ENCODE measurements around the gene NOSTRIN.

Gene NOSTRIN

DNA sequence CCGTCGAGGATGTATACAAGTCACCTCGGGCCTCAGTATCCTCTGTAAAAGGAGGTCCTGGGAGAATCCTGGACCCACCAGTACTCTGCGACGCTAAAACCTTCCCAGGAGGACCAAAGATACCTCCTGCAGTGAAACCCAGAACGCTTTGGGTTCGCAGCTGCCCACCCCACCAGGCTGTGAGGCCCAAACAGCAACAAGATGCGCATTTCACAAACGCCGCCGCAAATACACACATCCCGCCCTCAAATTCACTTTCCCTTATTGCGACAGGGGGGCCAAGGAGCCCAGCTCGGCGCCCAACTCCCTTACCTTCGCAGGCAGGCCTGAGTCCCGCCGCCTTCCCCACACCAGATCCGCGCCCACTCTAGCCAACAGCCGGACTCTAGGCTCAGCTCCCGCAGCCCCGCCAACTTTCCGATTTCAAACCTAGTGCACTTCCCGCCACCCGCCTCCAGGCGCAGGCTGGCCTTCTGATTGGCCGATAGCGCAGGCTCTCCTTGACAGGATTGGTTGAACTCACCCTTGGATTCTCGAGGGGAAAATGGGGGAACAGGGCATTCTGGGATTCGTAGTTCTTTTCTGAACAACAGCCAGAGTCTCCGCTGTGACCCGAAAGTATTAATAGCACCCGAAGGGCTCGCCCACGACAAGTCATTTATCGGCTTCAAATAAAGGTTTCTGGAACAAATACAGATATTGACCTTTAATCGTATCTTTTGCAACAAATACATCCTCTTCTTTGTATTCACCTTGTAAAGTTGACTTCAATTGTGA is 87.8 kb downstream of the NOSTRIN start, which contains the start of gene SPC25:
TSS of gene SPC25 (minus strand) at position 425 of the 777 bp plus-strand sequence. CDS start 911 bp downstream, outside the sequence.
- peak; percentile 78 for DNase-seq

DNA sequence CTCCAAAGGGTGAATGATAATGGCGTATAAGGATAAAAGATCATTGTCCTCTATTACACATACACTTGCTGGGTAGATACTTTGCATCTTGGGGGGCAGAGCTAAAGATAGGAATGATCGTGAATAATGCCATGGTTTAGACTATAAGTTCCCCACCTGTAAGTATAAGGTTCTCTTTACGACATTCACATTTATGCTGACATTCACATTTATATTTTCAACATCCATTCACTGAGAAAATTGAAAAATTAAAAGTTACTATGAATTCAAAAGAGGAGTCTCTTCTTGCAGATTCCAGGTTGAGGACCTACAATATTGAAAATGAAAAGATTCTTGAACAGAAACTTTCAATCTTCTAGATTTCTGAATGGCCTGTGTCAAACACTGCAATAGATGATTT is 89.9 kb downstream of the NOSTRIN start:
- no peak for DNase-seq

DNA sequence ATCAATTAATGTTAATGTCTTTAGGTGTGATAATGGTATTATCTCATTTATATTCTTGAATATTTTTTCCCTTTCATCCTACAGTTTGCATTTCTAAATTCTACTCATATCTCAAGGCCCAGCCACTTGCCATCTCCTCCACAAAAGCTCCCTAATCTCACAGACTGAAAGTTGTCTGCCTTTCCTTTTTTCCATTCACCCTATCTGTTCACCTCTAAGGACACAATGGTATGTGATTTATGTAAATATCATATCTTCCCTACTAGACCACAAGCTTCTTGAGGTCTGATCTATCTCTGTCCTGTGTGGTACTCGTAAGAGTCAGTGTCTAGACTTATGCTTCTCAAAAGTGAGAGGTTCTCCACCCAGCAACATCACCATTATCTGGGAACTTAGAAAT is 91.7 kb downstream of the NOSTRIN start:
- no peak for DNase-seq

DNA sequence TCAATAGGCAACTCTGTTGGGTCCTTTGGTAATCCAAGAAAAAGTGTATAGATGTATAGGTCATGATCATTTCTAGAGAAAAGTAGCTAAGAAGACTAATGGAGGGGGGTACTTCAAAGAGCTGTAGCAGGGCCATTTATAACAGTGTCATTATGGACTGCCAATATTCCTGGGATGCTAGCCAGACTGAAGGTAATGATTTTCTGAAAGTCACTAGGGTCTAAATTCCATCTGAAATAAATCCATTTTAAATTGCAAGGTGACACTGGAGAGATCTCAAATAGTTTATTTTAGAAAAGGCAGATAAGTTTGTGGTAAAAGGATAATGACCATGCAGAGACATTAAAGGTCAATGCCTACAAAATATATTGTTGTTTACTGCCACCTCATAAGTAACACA is 92.3 kb downstream of the NOSTRIN start:
- DNase-seq: no peak

DNA sequence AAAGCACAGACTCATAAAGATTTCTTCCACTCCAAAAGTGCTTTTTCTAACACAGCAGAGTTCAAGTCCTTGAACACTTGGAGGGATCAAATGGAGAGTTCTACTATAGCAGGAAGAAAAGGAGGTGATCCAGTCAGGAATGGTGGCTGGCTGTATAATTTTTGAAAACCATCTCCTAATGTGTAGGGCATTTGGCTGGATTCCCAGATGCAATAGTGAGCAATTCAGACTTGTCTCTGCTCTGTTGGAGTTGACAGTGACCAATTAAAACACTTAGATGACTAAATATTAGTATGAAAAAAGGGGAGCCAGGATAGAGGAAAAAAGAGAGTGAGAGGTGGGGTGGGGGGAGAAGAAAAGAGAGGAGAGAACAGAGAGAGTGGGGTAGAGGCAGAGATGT is 93.3 kb downstream of the NOSTRIN start:
- DNase-seq: no peak

DNA sequence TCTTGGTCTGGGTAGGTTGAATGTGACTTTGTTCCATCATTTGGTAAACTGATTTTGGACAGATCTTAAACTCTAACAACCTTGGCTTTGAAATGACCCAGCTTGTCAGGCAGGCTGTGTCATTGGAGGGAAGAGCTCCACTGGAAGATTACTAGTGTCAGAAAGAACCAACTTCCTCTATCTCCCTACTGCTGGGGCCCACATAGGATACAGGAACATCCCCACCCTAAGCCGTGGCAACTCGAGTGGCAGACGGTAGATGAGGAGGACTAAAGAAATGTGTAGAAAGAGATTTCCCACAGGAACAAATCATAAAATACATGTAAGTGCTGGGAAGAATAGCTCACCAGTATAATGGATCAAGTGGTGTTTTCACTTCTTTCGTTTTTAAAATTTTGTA is 94.3 kb downstream of the NOSTRIN start:
- no peak for DNase-seq

DNA sequence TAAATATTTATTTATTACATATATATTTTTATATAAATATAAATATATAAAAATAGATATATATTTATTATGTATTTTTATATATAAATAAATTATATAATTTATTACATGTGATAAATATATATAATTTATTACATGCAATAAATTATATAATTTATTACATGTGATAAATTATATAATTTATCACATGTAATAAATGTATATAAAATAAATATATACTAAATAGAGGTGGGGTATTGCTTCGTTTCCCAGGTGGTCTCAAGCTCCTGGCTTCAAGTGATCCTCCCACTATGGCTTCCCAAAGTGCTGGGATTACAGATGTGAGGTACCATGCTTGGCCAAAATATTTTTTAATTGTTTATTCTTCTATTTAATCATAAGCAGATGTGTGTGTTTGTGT is 95.0 kb downstream of the NOSTRIN start:
- no peak for DNase-seq

DNA sequence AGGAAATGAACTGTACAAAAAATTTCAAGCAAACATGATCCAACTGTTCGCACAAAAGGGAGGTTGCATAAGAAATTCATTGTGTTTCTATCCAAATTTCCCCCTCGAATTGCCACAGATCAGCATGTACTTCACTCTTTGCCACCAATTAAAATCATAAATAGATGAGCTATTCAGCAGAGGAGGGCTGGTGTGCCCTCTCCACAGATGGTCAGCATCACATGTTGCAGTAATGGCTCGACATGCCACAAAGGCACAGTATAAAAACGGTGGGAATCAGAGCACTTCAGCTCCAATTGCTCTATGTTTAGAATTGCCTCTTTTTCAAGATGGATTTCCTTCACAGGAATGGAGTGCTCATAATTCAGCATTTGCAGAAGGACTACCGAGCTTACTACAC is 98.6 kb downstream of the NOSTRIN start, which contains the start of gene G6PC2:
TSS of gene G6PC2 (plus strand) at position 289 of the 400 bp plus-strand sequence. CDS start at position 330, 41 bp downstream.
- DNase-seq: no peak

DNA sequence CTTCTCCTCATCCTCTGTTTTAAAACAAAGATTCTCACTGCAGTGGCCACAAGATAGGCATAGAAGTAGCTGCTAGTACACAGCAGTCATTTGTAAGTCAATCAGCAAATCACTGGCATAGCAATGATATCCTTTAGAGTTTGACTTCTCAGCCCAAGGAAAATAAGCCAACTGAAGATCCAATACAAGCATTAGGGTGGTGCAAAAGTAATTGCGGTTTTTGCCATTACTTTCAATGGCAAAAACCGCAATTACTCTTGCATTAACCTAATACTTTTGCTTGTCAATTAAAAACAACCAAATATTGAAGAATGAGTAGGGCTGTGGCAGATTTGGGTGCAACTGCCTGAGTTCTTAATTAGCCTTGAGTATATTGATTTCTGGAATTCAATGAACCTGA is 101.5 kb downstream of the NOSTRIN start:
- no peak for DNase-seq

DNA sequence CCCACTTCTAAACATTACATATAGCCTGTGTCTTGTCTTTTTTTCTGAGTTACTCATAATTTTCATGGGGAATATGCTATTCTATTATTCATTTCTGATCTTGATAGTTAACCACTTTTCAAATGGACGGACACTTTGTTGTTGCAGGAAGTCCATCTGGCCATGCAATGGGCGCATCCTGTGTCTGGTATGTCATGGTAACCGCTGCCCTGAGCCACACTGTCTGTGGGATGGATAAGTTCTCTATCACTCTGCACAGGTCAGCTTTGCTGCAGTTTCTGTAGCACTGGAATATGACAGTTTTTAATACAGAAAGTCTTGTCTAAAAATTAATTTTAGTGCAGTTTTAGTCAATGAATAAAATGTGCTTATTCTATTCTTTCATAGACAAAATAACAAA is 101.9 kb downstream of the NOSTRIN start:
- no peak for DNase-seq

DNA sequence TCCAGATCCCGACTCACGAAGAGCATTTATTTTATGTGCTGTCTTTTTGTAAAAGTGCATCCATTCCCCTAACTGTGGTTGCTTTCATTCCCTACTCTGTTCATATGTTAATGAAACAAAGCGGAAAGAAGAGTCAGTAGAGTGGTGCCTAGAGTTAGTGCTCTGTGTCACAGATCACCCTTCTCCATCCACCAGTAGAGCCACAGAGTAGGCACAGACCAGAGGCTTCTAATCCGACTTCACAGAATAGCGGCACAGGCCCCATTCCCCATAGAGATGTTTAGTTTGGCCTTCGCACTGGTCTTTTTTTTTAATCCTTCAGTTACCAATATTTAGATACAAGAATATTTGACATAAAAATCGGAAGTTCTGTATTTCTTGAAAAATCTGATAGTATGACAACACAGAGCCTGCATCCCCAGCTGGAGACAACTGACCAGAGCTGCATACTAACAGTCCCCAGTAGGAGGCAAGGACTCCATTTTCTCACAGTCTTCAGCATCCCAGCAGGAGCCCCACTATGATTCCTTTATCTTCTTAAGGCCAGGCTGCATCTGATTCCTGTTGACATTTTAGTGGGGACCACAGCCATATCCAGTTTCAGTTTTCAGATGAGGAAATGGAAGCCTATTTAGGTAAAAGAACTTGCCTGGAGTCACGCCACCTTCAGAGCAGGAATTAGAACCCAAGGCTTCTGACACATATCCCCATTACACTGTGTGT is 105.7 kb downstream of the NOSTRIN start:
- no peak for DNase-seq

DNA sequence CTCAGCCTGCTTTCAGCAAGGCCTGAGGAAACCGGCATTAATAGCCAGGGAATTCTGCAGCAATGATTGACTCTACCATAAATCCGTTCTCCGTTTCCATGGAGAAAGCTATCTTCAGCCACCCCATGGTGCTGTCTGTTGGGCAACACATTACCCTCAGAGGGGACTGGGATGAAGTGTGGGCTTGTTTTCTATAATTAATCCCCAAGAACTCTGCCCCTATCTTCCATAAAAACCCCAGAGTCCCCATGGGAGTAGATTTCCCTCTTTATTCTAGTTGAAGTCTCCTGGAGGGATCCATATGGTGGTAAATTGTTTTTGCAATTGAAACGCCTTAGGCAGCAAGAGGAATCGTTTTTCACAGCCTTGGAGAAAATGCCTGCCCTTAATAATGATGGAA is 107.9 kb downstream of the NOSTRIN start:
- DNase-seq: no peak

DNA sequence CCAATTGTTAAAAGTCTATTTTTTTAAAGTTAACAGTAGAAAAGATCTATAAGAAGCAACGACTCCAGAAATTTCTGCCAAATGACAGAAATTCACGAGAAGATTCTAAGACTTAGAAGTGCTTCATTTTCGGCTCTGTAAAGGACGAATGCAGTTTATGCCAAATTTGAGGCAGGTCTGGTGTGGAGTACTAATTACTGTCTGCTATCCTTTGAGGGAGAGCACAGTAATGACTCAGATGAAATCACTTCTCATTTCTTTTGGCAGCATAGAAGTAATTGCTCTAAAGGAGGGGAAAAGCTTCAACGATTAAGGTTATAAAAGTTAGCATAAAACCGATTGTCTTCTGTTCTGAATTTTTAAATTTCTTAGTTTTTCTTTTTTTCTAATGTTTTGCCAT is 110.0 kb downstream of the NOSTRIN start:
- no peak for DNase-seq

DNA sequence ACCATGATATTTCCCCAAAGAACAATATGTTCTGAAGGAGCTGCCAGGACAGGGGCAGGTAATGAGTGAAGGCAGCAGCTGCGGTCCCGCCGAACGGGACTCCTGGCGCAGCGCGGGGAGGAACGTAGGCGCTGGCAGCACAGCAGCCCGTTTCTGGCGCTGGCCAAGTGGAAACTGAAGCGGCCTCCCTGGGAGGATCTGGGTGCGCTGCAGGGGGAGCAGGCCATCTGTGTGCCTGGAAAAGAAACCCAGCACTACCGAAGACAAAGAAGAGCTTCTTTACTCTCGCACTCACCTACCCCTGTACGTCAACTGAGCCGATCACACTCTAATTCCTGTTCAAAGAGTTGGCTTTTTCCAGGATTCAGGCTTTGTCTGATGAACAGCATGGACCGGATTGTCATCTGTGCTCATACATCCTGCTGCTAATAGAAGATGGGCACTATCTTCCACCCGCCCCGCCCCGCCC is 110.5 kb downstream of the NOSTRIN start:
- DNase-seq: no peak

DNA sequence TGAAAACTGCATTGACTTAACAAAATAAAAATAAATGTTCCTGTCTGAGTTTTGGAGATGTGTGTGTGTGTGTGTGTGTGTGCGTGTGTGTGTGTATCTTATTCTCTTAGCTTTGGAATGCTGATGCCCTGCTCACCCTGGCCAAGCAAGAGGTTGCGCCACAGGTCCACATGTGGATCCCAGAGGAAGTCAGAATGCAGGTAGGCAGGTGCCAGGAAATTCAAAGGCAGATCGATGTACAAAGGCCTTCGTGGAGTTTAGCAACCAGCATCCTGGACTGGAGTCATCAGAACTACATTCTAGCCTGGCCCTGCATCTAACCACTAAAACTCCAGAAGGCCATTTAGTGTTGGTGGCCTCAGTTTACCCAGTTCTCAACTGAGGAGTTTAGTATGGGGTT is 111.1 kb downstream of the NOSTRIN start:
- no peak for DNase-seq
